ENCODE results near the gene ZBTB3.
A peak's percentile ranks its signal among the peaks of the same experiment; 100 is the strongest.
"Not testable (repeated sequence)": the region's sequence is repeated elsewhere in the genome, so short reads cannot be mapped to it uniquely, and the experiment has no call there.

Gene ZBTB3

DNA sequence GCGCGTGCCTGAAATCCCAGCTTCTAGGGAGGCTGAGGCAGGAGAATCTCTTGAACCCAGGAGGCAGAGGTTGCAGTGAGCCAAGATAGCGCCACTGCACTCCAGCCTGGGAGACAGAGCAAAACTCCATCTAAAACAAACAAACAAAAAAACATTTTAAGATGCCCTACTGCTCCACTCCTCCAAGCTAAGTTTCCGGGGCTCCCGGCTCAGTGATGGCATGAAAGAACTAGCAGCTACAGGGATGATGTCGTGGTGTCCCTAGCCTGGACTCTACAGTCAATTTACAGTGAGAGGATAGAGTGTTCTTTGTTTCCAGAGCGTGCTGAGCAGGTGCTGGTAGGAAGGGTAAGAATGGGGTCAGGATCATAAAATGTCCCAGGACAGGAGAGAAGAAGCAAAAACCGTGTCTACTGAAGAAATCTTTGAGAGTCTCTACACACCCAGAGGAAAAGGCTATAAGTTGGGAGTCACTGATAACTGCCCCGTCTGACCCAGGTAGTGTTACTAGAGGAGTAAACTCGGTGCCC lies 1.2 kb upstream of the ZBTB3 start:
- no peak for DNase-seq

DNA sequence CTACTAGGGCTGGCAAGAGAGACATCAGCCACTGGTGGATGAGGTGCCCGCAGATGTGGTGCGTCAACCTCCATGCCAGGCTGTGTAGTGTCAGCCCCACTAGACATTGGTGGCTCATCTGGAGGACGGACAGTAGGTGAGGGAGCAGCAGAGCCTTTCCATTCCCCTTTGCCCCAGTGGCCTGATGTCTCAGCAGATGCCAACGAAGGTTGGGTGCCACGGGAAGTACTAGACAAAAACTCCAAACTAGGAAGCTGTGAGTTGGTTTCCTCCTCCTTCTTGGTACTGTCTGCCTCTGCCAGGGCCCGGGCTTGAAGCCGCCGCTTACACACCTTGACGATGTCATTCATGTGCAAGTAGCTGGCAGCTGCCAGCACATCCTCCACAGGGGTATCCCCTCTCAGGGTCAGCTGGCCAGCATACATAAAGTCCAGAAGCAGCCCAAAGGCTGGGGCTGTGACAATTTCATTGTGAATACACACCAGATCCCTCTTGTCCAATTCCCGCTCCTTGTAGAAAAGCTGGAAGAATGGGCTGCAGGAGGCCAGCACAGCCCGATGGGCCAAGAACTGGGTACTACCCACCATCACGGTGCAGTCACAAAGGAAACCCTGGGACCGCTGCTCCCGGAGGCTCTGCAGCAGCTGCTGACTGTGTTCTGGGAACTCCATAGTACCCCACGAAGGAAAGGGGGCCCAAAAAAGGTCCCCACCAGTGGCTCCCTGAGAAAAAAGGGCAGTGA lies 795 bp downstream of the ZBTB3 start:
- DNase-seq, result no peak

- DNase-seq, result no peak
Measured at GRCh38 chr11:62752177-62752785, 1.7 kb downstream of the ZBTB3 start.

DNA sequence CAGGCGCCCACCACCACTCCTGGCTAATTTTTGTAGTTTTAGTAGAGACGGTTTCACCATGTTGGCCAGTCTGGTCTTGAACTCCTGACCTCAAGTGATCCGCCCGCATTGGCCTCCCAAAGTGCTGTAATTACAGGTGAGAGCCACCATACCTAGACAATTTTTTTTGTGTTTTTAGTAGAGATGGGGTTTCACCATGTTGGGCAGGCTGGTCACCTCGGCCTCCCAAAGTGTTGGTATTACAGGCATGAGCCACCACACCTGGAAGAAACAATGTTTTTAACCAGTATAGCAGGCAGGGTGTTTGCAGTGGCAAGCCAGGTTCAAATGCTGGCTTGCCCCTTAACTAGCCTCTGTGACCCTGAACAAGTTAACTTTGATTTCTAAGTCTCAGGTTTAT lies 4.0 kb downstream of the ZBTB3 start:
- not testable (repeated sequence) for DNase-seq

DNA sequence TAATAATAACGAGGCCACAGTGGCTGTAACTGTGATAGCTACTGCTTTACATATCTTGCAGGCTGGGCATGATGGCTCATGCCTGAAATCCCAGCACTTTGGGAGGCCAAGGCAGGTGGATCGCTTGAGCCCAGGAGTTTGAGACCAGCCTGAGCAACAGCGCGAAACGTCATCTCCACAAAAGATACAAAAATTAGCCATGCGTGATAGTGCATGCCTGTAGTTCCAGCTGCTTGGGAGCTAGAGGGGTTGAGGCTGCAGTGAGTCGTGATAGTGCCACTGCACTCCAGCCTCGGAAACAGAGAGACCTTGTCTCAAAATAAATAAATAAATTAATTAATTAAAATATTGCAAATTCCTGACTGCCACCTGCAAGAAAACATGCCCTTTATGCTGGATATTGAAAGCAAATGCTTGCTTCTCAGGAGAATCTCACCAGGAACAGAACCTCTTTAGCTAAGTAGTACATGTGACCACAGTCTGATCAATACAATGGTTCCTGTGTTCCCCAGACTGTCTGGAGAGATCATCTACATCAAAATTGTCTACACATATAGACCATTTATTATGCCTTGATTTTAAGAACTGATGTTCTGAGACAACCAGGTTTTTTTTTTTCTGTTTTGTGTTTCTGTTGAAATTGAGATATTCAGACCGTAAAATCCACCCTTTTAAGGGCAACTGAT lies 6.3 kb downstream of the ZBTB3 start:
- DNase-seq, result no peak

- no peak for DNase-seq
Measured at GRCh38 chr11:62737196-62737595, 16.8 kb downstream of the ZBTB3 start.

DNA sequence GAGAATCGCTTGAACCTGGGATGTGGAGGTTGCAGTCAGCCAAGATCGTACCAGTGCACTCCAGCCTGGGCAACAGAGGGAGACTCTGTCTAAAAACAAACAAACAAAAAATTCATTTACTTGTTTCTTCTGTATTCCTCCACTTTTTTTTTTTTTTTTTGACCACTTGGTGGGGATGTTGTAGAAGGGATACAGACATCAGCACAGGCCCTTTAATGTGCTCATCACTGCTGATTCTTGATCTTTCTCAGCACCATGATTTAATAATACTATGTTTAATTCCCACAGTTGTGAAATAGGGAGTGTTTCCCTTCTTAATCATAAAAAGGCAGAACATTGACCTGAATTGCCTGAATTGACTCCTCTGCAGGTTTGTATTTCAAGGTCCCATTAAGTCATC lies 21.1 kb downstream of the ZBTB3 start:
- DNase-seq, result peak; percentile 73

DNA sequence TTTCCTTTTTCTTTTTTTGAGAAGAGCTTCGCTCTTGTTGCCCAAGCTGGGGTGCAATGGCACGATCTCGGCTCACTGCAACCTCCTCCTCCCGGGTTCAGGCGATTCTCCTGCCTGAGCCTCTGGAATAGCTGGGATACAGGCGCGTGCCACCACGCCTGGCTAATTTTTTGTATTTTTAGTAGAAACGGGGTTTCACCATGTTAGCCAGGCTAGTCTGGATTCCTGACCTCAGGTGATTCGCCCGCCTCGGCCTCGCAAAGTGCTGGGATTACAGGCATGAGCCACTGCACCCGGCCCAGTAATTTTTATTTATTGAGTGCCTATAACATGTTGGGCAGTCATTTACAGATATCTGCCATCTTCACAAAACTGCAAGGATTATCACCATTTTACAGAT lies 23.9 kb downstream of the ZBTB3 start:
- not testable (repeated sequence) for DNase-seq

GRCh38 chr11:62728171-62728988 lies 25.6 kb downstream of the ZBTB3 start, which contains the start of gene TTC9C:
Gene TTC9C (plus strand): TSS chr11:62728486. CDS start chr11:62728849, 363 bp downstream.
- DNase-seq, result peak; percentile 97

DNA sequence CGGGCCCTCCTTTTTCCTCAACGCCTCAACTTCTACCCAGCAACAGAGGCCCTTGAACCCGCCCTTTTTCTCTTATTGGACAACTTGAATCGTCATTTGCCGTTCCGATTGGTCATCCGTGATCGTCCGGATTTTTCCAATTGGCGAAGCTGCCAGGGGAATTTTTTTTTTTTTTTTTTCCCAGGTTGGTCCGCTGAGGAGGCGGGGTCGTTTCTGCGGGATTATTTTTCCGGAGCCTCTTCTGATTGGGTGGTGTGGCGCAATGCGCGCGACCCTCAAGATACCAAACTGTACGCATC lies 26.1 kb downstream of the ZBTB3 start:
- DNase-seq, result peak; percentile 100

DNA sequence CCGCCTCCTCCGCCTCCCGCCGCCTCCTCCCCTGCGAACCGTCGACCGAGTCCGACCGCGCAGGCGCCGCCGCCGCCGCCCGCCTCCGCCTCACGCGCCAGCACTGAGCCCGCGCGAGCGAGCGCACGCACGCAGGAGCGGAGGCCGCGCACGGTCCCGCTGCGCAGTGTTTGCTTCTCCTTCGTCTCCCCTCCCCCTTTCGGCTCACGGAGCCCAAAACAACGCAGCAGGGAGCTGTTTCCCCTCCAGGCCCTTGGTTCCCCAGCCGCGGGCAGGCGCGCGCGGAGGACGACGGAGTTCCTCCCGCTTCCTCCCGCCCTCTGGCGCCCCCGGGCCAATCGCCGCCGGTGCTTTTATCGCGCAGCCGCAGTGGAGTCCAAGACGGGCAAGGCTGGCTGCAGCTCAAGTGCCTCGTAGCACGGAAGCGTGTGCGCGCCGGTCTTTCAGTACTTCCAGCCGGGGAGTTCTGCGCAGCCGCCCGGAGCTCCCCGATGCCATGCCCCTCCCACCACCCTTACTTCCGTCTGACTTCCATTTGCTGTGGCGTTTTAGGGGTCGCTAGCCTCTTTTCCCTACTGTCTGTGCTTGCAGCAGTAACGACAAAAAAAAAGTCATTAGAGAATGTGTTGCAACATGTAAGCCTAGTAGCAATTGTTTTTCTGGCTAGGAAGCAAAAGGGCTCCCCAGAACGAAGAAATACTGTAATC lies 26.6 kb downstream of the ZBTB3 start, which contains the start of gene HNRNPUL2:
Gene HNRNPUL2, minus strand, starts transcription at position 293 of the 707 bp plus-strand sequence. CDS start 301 bp downstream, outside the sequence.
- peak; percentile 100 for DNase-seq

GRCh38 chr11:62726915-62727164 lies 27.1 kb downstream of the ZBTB3 start:
- DNase-seq, result no peak

GRCh38 chr11:62726156-62726914 lies 27.6 kb downstream of the ZBTB3 start:
- peak; percentile 40 for DNase-seq

DNA sequence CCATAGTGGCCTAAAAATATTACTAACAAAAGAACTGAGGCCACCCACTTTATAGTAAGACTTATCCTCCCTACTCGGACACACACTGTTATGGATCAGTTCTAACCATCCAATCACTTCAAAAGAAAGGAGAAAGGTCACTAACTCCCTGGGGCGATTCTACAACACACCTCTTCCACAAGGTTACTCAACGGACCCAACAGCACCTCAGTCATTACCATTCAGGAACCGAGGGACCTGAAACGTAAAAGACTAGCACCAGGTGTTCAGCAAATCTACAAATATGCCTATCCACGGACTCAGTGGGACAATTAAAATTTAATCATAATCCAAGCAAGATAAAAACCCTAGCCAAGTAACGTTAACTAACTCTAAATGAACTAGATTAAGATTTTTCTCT lies 28.3 kb downstream of the ZBTB3 start:
- DNase-seq, result peak; percentile 23

GRCh38 chr11:62724171-62724570 lies 29.8 kb downstream of the ZBTB3 start:
- DNase-seq, result no peak

DNA sequence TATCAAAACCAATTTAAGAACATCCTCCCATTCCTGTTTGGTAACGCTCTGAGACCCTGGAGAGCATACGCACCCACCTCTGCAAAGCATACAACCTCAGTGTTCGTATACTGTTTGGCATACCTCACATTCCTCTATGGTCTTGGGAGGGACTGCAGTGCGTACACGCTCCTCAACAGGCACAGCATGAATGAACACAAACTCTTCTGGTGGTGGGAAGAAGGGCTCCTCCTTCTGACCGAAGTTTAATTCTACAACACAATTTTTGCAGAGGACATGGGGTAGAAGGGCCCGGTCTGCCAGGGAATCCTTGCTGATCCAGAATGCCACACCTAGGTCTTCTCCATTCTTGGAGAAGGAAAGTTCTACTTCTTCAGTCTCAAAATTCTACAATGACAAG lies 32.0 kb downstream of the ZBTB3 start:
- DNase-seq, result peak; percentile 49

DNA sequence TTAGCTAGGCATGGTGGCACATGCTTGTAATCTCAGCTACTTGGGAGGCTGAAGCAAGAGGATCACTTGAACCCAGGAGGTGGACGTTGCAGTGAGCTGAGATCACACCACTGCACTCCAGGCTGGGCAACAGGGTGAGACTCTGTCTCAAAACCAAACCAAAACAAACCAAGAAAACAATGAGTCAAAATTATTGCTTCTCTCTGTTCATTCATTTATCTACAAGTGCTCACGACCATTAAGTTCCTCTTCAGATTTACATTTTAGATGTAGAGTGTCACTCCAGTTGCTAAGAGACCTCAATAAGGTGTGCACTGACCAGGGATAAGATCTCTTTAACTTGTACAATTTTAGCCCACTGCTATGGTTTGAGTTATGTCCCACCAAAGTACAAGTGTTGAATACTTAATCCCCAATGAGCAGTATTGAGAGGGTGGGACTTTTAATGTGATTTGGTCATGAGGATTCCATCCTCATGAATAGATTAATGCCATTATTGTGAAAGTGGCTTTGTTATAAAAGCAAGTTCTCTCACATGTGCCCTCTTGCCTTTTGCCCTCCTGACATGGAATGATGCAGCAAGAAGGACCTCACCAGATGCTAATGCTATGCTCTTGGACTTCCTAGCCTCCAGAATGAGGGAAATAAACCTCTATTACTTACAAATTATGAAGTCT lies 34.5 kb downstream of the ZBTB3 start:
- no peak for DNase-seq

DNA sequence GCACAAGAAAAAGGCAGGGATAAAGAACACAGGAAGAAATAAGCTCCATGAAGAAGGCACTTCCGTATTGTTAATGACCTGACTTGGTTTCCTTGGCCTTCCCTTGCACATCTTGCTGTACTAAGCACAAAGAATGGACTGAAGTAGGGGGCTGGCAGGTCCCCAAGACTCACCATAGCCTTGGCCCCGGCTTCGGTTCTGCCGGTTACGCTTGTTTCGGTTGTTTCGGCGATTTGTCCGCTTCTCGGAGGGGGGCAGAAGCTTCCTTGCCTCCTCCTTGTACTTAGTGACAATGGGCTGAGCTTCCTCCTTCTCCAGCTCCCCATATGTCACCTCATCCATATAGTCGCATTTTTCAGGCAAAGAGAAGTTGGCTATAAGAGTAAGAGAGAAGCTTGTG lies 37.1 kb downstream of the ZBTB3 start:
- DNase-seq, result no peak

- DNase-seq, result no peak
Measured at GRCh38 chr11:62716206-62716605, 37.8 kb downstream of the ZBTB3 start.

GRCh38 chr11:62715150-62716130 lies 38.5 kb downstream of the ZBTB3 start:
- DNase-seq, result no peak

All from hematopoietic multipotent progenitor cell treated with erythropoietin and hydrocortisone succinate and interleukin-3 and kit ligand, for 6 days (in vitro differentiated cells).